Caco-2 (cell line): ENCODE measurements around the gene ACHE. TPM values are rescaled to one million over a fixed set of nuclear protein-coding genes. Genes with fewer than 3 reads are reported as not detected.

Experiments
- BruUV-seq: library from RNA; stranded (reverse); fragments of 400-500 nt; replicated peaks from 2 replicates; lab custom pipeline; 2021; lab: Mats Ljungman, UMichigan
- CTCF ChIA-PET: fragments of 300-600 bp; sonication (Branson Sonifier 250); formaldehyde crosslinking; loops from one replicate; lab custom pipeline; 2022; ENCODE audit warnings: antibody characterized with exemption; lab: Charles Lee
- POLR2A ChIA-PET: fragments of 300-600 bp; sonication (Branson Sonifier 250); formaldehyde crosslinking; loops from one replicate; lab custom pipeline; 2022; ENCODE audit warnings: antibody characterized with exemption; lab: Charles Lee
- DNase-seq, 2 experiments: peaks; one replicate each; pipeline versions ENCODE4 v3.0.0 to v3.0.0-alpha.2; 2020 to 2022
- H3K27me3 ChIP-seq: replicated peaks from 2 replicates; pipeline ENCODE4 v1.6.0; 2011; ENCODE audit warnings: low read length; ENCODE audit not compliant: control insufficient read depth, insufficient read depth
- H3K36me3 ChIP-seq: 2 replicates; pipeline ENCODE4 v1.5.1; 2011; ENCODE audit warnings: low read length; ENCODE audit not compliant: control insufficient read depth, insufficient read depth
- H3K4me1 ChIP-seq: fragments of 250-450 bp; sonication (Bioruptor Pico); 2 replicates; pipeline ENCODE4 v1.5.1; 2020; ENCODE audit warnings: mild to moderate bottlenecking
- H3K4me3 ChIP-seq: 2 replicates; pipeline ENCODE4 v1.5.1; 2011; ENCODE audit warnings: low read depth, mild to moderate bottlenecking, control low read depth, low read length
- H3K9me3 ChIP-seq: fragments of 250-450 bp; sonication (Bioruptor Pico); 2 replicates; pipeline ENCODE4 v1.5.1; 2020; ENCODE audit warnings: mild to moderate bottlenecking, moderate library complexity
- H3K27ac Mint-ChIP-seq: one replicate; pipeline ENCODE4 v1.8.0; 2022; ENCODE audit warnings: mixed read lengths; ENCODE audit not compliant: unreplicated experiment
- H3K27me3 Mint-ChIP-seq: one replicate; pipeline ENCODE4 v1.8.0; 2022; ENCODE audit warnings: mixed read lengths; ENCODE audit not compliant: insufficient read depth, unreplicated experiment
- H3K36me3 Mint-ChIP-seq: one replicate; pipeline ENCODE4 v1.8.0; 2022; ENCODE audit warnings: mild to moderate bottlenecking, mixed read lengths; ENCODE audit not compliant: insufficient read depth, unreplicated experiment
- H3K4me1 Mint-ChIP-seq: one replicate; pipeline ENCODE4 v1.8.0; 2022; ENCODE audit warnings: low read depth, mixed read lengths; ENCODE audit not compliant: unreplicated experiment
- H3K4me3 Mint-ChIP-seq: one replicate; pipeline ENCODE4 v1.8.0; 2022; ENCODE audit warnings: mild to moderate bottlenecking, moderate library complexity, mixed read lengths; ENCODE audit not compliant: unreplicated experiment
- H3K9me3 Mint-ChIP-seq: one replicate; pipeline ENCODE4 v1.8.0; 2022; ENCODE audit warnings: mixed read lengths; ENCODE audit not compliant: unreplicated experiment
- CTCF ChIP-seq, 2 experiments: fragments of 200-600 bp in 1 of 2; IDR thresholded peaks; 1 replicate in 1 of 2; 2 replicates in 1 of 2; pipeline versions ENCODE4 v1.5.1 to v1.8.0; 2011 to 2022; ENCODE audit warnings: antibody characterized with exemption in 1 of 2, control low read depth in 1 of 2, inconsistent platforms in 1 of 2, low read depth in 1 of 2, low read length in 1 of 2, mild to moderate bottlenecking in 1 of 2, moderate library complexity in 1 of 2; ENCODE audit not compliant: insufficient read depth in 1 of 2, severe bottlenecking in 1 of 2, unreplicated experiment in 1 of 2
- intact Hi-C: fragments of 100-400 bp; cut with micrococcal nuclease; formaldehyde crosslinking; loops from one replicate; pipeline ENCODE4 v1.10.0; 2022; ENCODE audit not compliant: unreplicated experiment
- total RNA-seq: library from RNA; stranded (reverse); gene quantifications from 2 replicates; pipeline ENCODE4 v1.2.3, GENCODE V29; 2022

The ACHE gene
- total RNA-seq, 1 experiment from 2014 or later, result 19.0 TPM

- CTCF ChIA-PET, result no interaction called here
- Histone ChIP-seq H3K36me3 (peaks cover 5% of the 10 kb centered on the region), H3K4me3 (no peak overlapping the region), H3K27me3 (no peaks in the 10 kb centered on the region), H3K9me3 (no peaks in the 10 kb centered on the region), H3K4me1 (peaks cover 17% of the 10 kb centered on the region)
- Mint-ChIP-seq H3K36me3 (peaks cover 66% of the 10 kb centered on the region), H3K4me1 (peaks cover 7% of the 10 kb centered on the region), H3K9me3 (no peaks in the 10 kb centered on the region), H3K4me3 (no peak overlapping the region), H3K27ac (no peak overlapping the region), H3K27me3 (no peaks in the 10 kb centered on the region)
- no peak for DNase-seq
- POLR2A ChIA-PET, result no interaction called here
- no peak for TF ChIP-seq CTCF (IDR thresholded peaks at IDR 0.05; ENCODE audit: insufficient read depth in 1 of 2, low read depth in 1 of 2, low read length in 1 of 2, severe bottlenecking in 1 of 2, unreplicated experiment in 1 of 2)
- intact Hi-C loops, result no loop called here
- no TSS peak for BruUV-seq
These were observed 30.2 kb downstream of the ACHE start for GRCh38 chr7:100865372-100865911.

- Mint-ChIP-seq H3K4me3 (no peak overlapping the region), H3K27me3 (no peaks in the 10 kb centered on the region), H3K9me3 (no peaks in the 10 kb centered on the region), H3K36me3 (peaks cover 71% of the 10 kb centered on the region), H3K4me1 (peaks cover 7% of the 10 kb centered on the region), H3K27ac (no peak overlapping the region)
- no peak for TF ChIP-seq CTCF (IDR thresholded peaks at IDR 0.05; ENCODE audit: insufficient read depth in 1 of 2, low read depth in 1 of 2, low read length in 1 of 2, severe bottlenecking in 1 of 2, unreplicated experiment in 1 of 2)
- Histone ChIP-seq H3K4me3 (no peak overlapping the region), H3K4me1 (peaks cover 17% of the 10 kb centered on the region), H3K9me3 (no peaks in the 10 kb centered on the region), H3K27me3 (no peaks in the 10 kb centered on the region), H3K36me3 (peaks cover 5% of the 10 kb centered on the region)
- CTCF ChIA-PET, result interaction anchor here (0.6 to 0.7 kb wide), 2 partner anchors 36 to 179 kb away, joined by 4 to 8 read pairs; no protein-coding TSS in a partner anchor
- POLR2A ChIA-PET, result interaction anchor here (0.6 kb wide), 1 partner anchor 37 kb away, joined by 5 read pairs; the partner anchor contains the start of gene EPHB4
- no peak for DNase-seq
- BruUV-seq, result no TSS peak
- intact Hi-C loops, result no loop called here
These were observed 31.3 kb downstream of the ACHE start for GRCh38 chr7:100864263-100864845.

- no peaks in the 10 kb centered on the region for H3K27me3 ChIP-seq
- Mint-ChIP-seq H3K4me1 (peaks cover 7% of the 10 kb centered on the region), H3K4me3 (no peak overlapping the region), H3K9me3 (no peaks in the 10 kb centered on the region), H3K27ac (no peak overlapping the region), H3K27me3 (no peaks in the 10 kb centered on the region), H3K36me3 (peaks cover 67% of the 10 kb centered on the region)
- H3K36me3 ChIP-seq, result peaks cover 5% of the 10 kb centered on the region
- intact Hi-C loops, result no loop called here
- peaks cover 10% of the 10 kb centered on the region for H3K4me1 ChIP-seq
- TF ChIP-seq CTCF (IDR thresholded peaks at IDR 0.05; ENCODE audit: insufficient read depth in 1 of 2, low read depth in 1 of 2, low read length in 1 of 2, severe bottlenecking in 1 of 2, unreplicated experiment in 1 of 2), result no peak
- DNase-seq, result no peak
- CTCF ChIA-PET, result no interaction called here
- H3K4me3 ChIP-seq, result no peak overlapping the region
- no TSS peak for BruUV-seq
- POLR2A ChIA-PET, result no interaction called here
- no peaks in the 10 kb centered on the region for H3K9me3 ChIP-seq
These were observed 32.2 kb downstream of the ACHE start for GRCh38 chr7:100863406-100863950.
